TTC549 (cell line): ENCODE data around the gene DNM3.

Experiments
- FAIRE-seq: peaks from 2 replicates; lab custom pipeline; 2012; peaks lifted over from hg19 to GRCh38; lab: Jason Lieb, UNC

The DNM3 gene

DNA sequence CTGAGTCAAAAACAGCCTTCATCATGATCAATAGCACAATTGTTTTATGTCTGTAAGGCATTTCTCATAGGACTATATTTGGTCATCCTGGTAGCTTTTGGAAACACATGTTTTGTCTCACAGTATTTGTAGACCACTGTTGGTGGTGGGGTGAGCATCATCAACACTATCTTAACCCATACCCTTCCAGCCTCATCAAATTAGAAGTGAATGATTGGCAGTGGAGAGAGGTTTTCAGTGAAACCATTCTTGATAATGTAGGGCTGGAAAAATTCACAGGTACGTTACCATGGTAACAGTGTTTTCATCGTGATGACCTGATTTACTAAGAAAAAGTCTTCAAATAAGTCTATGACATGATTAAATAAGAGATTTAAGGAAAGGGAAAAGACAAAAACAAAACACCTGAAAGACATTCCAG lies 533.9 kb downstream of the DNM3 start:
- FAIRE-seq, result no peak

DNA sequence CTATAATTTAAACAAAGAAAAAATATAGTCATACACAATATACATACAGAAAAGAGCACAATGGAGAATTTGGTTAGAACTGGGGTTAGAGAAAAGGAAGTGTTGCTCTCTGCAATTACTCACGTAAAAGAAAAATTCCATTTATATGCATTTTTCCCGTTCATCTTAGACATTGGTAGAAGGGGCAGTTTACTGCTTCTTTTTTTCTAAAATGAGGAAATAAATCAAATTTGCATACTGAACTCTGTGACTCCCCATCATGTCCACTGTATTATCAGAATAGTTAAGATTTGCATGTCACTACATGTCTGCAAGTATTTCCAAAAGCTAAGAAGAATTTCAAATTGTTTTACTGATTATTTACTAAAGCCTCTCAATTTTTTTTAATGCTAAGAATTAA lies 535.1 kb downstream of the DNM3 start:
- FAIRE-seq, result no peak

DNA sequence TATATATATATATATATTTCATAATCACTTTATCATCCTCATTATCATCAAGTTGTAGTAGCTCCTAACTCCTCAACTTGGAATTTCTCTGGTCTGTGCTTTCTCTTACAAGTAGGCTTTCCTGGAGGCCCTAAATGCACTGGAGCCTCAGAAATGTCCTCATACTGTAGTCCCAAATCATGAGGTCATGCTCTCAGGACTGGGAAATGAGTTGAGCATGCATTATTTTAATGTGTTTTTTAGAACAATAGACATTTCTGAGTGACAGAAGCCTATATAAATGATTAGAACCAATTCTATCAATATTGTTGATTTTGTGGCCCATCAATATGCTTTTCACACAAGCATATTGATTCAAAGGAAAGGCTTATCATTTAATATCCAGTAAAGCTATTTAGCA lies 536.3 kb downstream of the DNM3 start:
- no peak for FAIRE-seq

DNA sequence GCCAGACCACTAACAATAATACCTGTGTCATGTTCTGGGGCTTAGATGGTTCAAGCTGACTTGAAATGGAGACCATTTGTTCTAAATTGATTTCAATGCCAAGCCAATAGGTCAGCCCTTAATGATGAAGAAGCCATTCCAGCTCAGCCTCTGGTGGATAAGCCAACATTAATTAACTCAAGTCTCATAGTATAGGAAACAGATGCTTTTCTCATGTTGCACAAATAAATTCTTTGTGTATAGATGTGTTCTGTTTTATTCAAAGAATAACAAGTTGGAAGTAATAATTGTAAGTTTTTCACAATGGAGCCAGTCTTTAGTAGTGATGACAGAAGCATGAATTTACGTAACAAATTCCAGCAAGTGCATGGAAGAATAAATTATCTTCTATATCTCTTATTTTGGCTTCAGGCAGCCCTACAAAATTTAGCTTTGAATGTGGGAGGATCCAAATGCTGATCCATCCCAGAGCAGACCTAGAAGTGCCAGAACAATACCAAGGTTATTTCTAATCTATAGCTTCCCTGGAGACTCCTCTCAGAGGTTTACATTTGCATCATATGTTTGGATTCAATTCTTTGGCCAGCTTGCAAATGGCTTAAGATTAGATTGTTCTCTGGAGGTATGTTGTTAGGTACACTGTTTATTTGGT lies 536.9 kb downstream of the DNM3 start:
- peak; percentile 100 for FAIRE-seq

DNA sequence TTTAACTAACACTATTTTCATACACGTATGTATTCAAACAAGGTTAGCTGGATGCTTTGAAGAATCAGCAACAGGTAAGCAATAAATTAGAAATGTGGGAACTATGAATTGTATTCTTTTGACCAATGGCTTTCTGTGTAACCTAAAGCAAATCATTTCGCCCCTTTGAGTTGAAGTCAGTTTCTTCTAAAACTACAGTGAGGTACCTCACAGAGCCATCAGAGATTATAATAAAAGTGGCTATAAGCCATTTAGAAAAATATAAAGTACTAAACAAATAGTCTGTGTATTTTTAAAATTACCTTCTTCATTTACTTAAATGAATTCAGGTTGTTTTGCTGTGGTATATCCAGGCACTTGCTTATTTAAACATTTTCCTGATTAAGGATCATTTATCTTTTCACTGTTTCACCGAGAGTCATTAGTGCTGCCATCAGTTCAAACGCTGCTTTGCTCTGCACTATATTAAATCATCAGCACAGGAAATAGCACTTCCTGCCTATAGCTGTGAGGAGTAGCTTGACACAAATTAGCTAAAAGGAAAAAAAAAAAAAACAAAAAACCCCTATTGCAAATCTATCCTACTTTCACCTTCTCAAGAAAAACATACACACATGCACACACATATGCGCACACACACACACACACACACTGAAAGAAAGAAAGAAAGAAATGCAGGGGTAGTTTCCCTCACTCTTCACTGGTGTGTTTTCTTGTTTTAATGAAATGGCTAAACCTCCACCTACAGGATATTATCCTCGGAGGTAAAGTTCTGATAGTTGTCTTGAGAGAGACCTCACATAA lies 539.3 kb downstream of the DNM3 start:
- no peak for FAIRE-seq

DNA sequence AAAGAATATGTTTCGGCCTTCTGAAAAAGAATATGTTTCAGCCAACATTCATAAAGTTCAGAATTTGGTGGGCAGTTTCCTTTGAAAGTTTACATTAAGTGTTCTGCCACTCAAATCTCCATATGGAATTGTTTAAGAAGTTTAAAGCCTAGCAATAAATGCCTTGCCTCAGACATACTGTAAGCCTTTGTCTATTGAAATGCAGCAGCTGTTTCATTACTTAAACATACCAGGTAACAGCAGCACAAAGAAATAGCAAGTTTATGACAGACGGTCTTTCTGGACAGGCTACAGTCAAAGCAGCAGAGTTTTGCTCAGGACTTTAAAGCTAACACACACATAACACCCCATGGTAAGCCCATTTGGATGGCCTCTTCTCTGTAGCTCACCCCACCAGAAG lies 540.6 kb downstream of the DNM3 start:
- FAIRE-seq, result no peak

DNA sequence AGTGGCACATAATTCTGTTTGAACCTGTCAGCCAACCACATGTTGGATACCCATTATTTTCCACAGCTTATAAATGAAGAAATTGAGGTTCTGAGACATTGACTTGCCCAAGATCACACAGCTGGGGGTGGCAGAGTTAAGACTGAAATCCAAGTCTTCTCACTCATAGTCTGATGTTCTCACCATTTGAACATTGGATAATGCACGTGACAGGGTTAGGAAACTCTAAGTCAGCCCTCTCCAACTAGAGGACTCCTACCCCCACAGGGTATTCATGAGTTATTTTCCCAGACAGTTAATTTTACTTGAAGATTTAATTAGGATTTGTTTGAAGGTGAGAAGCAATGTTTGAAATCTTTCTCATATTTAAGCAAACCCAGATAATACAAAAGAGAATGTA lies 541.1 kb downstream of the DNM3 start:
- no peak for FAIRE-seq

DNA sequence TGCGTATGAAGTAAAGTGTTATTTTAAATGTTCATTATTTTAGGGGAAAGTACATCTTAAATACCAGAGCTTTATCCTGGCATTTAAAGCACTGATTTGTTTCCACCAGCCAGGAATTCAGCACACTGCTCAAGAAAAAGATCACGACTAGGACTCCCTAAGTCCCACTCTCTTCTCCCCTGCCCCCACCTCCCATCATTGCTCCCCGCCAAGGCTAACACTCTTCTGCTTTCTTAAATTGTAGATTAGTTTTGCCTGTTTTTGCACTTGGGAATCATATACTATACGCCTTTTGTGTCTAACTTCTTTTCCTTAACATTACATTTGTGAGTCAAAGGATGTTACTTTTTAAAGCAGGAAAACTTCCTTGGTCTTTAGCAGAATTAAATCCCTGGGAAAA lies 541.7 kb downstream of the DNM3 start:
- FAIRE-seq, result no peak

DNA sequence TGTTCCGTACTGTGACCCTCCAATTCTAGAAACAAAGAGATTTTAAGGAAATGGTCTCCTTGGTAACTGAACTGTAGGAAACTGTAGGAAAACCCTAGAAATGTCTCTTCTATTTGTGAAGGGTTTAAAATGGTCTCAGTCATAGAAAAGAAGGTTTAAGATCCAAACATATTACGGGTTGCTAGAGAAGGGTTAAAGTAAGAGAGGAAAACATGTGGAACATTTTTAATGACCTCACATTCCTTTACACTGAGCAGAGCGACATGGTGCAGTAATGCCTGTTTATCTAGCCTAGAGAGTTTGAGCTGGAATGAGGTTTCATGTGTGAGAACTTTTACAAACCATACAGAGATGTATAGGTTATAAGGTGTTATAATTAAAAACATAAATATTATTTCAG lies 542.2 kb downstream of the DNM3 start:
- FAIRE-seq, result no peak

DNA sequence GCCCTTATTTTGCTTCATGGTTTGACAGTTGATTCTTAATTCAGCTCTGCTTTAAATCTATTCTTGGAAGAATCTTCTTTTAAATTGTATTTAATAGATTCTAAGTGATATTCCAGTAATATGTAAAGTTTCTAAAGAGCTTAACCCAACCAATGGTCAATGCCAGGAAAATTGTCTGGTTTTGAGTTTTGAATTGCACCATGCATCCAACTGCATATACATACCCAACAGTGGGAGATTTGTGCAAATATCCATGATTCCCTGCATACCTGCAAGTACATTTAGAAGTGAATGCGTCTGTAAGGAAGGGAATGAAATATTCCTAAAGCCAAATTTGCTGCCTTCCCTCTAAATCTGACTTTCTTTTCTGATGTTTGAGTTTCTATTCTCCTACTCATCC lies 543.4 kb downstream of the DNM3 start:
- no peak for FAIRE-seq

DNA sequence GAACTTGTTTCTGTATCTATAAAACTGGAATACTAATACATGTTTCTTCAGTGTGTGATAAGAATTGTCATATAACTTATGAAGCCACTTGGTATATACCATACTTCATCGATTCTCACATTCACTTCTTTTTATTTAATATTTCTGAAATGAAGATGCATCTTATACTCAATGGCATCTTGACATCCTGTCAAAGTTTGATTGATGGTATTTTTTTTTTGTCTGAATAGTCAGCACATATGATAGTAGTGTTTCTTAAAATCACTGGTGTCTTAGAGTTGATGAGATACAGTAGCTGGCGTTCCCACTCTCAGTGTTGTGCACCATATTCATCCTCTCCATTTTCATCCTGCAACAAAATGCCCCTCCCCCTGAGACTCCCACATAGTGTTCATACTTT lies 544.7 kb downstream of the DNM3 start:
- FAIRE-seq, result no peak

DNA sequence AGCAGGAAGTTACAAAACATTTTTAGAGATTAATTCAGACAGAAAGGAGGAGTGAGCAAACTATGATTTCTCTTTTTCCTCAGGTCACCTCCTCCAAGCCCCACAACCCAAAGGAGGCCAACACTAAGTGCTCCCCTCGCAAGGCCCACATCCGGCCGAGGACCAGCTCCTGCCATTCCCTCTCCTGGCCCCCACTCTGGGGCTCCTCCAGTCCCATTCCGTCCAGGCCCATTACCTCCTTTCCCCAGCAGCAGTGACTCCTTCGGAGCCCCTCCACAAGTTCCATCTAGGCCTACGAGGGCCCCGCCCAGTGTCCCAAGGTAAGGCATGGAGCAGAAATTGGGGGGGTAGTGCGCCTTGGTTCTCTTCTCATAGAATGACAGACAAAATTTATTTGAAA lies 547.2 kb downstream of the DNM3 start:
- no peak for FAIRE-seq

DNA sequence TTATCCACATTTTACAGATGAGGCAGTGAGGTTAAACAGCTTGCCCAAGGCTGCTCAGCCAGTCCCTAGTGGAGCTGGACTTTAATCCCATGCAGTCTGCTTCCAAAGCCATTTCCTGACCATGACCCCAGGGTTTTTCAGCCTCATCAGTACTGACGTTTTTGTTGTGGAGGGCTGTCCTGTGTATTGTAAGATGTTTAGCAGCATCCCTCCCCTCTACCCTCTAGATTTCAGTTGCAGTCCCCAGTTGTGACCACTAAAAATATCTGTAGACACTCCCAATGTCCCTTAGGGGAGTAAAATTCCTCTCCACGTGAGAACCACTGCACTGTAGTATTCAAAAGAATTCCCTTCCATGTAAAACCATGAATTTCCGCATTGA lies 549.0 kb downstream of the DNM3 start:
- FAIRE-seq, result peak; percentile 100

DNA sequence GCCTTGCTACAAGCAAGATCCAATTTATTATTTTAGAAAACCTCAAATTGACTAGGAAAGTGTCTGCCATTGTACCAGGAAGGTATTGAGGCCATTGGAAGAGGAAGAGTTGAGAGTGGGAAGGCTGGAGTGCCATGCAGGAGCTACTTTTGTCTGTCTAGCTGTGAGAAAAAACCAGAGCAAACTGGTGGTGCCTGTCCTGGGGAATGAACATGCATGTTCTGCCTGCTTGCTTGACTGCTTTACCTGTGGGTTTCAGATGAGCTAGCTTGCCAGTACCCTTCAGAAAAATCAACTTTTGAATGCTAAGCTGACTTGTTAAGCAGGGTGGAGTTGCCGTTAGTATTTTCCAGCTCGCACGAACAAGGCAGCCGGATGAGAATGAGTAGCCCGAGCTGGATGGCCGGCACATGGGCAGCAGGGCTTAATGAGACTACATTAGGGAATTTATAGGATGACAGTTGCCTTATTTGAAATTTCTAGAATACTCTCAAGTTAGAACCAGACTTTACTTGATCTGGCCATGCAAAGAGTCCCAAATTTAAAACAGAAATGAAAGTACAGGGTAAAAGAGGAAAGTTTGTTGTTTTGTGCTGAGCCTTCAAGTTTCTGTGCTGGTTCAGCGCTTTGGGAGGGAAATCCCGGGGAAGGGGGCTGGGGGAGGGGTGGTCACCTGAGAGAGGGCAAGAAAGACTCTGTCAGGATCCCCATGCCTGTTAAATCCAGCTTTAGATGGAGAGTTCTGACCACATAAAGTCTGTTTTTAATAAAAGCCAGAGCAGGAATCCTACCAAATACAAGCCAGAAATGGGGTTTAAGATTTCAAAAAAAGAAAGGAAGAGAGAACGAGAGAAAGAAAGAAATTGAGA lies 549.6 kb downstream of the DNM3 start:
- FAIRE-seq, result no peak

DNA sequence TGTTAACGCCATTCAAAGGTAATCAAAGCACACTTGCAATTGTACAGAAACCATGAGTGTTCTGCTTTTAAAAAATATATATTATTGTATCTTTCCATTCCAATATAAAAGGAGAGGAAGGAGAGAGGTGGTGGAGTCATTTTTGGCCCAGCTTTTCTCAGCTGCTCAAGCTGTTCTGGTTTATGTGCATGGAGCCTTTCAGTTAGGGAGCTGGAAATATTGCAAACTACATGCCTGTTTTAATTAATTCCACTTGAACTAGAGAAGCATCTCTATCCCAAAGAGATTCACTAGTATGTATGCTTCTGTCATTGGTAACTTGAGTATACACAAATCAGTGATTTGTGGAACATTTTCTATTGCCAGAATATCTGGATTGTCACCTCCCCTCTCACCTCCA lies 550.7 kb downstream of the DNM3 start:
- FAIRE-seq, result no peak

DNA sequence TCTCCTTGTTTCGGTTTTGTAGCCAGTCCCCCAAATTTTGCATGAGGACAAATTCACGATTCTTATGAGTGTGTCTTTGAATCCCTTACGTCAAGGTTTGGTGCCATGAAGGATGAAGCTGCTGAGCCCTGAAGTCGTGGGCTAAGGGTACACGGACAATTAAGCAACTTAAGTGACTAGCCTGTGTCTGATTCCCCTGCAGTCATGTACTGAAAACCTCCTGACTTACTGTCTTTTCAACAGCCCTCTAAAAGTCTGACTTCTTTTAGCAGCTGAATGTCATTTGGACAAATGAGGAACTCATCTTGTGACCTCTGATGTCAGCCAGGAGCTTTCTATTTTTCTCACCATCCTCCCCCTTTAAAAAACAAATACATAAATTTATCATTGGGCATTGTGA lies 552.1 kb downstream of the DNM3 start:
- FAIRE-seq, result peak; percentile 99

DNA sequence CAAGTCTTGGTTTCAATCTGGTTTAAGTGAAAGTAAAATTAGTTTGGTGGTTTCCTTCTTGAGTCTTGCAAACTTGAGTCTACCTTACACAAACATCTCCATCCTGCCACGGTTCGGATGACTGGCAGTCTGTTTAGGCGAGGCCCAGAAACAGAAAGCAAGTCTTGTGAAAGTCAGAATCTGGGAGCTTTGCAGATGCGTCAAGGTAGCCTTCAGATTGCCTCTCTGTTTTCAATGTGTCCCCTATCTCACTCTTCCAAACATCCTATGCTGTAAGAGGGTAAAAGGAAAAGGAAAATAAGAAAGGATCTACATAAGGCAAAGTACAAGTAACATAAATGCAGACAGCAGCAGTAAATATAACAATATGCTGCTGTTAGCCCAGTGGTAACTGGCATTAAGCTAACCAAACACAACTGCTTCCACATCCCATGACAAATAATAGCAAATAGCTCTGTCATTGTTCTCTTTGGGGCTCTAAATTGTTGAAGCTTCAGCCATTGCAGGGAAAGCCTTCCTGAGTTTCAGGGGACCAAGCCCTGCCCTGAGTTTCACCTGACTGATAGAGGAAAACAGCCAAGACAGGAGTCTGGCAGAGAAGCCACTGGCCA lies 552.9 kb downstream of the DNM3 start:
- FAIRE-seq, result no peak

DNA sequence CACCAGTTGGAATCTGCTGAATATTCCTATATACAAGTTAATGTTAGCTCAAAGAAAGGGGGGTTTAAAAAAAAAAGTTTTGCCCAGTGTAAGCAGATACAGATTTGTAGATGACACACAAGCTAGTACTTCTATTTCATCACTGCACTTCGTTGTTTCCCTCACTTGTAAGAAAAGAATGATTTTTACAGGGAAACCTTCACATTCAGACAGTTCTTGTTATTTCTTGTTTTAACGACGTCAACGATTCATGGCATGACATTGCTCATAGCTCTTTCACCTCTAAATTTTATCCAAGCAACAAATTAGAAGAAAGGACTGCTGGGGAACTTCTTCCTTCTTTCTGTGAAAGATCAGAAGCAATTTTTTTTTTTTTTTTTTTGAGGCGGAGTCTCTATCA lies 553.5 kb downstream of the DNM3 start:
- no peak for FAIRE-seq

DNA sequence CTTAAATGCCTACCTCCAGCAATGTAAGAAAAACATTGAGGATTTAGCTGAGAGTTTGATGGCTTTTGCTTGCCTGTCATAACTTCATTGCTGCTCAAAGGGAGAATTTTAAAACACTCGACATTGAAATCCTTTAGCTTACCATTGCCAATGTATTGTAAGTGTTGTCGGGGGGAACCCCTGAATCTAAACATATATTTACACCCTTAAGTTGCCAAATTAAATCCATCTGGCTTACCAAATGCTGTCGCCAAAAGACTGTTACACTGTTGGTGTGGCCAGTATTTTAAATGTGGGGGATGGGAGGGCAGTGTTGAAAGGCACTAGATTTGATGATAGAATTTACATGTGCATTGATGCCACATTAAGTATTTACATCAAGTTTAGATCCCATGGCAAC lies 554.3 kb downstream of the DNM3 start:
- FAIRE-seq, result peak; percentile 66

DNA sequence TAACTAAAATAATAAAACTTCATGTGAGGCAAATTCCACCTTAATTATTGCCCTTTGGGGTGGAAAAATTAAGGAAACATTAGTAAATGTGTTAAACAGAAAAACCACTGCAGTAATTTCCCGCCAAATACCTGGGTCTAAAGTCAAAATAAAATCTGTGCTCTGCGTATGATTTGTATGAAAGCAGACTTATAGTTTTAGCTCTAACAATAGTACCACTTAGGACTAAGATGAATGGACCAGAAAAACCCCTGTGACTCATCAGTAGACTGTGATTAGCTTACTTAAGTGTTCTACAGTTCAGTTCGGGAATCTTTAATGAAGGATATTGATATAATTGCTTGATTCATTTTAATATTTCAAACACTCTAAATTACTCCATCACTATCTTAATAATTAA lies 555.9 kb downstream of the DNM3 start:
- no peak for FAIRE-seq

DNA sequence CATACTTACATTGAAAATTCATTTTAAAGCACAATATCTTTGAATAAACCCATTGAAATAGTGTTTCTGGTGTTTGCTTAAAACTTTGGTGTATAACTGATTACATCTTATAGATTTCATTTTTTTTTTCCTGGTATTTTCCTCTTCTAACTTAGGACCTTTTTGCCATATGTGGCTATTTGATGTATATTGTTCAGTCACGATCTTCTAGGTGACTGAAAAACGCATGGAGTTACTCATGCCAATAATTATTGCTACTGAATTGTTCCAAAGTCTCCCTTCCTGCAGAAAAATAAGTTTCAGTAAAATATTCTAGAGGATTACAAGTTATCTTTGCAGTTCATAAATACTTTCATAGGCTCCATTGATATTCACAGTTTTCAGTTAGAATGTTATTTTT lies 556.3 kb downstream of the DNM3 start:
- no peak for FAIRE-seq

DNA sequence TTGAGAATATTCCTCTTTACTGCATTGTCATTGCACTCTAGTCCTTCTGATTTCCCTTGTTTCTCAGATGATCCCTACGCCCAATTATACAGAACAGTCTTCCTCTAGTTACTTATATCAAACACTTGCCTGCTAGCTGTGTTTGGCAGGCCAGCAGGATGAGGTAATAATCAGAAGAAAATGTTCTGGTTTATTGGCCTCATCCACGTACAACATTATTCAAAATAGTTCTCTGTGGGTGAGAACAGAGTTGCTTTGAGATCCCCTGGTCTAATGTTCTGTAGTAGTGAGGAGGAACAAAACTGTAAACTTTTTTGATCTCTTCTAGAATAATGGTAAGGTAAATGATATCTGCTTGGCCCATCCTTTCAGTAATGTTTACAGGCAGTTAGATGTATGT lies 556.9 kb downstream of the DNM3 start:
- no peak for FAIRE-seq
